ENCODE measurements around the gene SNX11. TPM values are rescaled to one million over a fixed set of nuclear protein-coding genes. Genes with fewer than 3 reads are reported as not detected.

The SNX11 gene
- total RNA-seq, 4 donors from 2014 or later = 0.77 to 20.6 (median 14.8) TPM

- Histone ChIP-seq H3K4me3 (no peak overlapping the region), H3K27ac (no peak overlapping the region), H3K4me1 (no peaks in the 10 kb centered on the region), H3K27me3 (no peaks in the 10 kb centered on the region), H3K9me3 (no peaks in the 10 kb centered on the region), H3K36me3 (no peaks in the 10 kb centered on the region)
- DNase-seq = no peak
- TF ChIP-seq, protein P1, sequence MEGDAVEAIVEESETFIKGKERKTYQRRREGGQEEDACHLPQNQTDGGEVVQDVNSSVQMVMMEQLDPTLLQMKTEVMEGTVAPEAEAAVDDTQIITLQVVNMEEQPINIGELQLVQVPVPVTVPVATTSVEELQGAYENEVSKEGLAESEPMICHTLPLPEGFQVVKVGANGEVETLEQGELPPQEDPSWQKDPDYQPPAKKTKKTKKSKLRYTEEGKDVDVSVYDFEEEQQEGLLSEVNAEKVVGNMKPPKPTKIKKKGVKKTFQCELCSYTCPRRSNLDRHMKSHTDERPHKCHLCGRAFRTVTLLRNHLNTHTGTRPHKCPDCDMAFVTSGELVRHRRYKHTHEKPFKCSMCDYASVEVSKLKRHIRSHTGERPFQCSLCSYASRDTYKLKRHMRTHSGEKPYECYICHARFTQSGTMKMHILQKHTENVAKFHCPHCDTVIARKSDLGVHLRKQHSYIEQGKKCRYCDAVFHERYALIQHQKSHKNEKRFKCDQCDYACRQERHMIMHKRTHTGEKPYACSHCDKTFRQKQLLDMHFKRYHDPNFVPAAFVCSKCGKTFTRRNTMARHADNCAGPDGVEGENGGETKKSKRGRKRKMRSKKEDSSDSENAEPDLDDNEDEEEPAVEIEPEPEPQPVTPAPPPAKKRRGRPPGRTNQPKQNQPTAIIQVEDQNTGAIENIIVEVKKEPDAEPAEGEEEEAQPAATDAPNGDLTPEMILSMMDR (IDR thresholded peaks at IDR 0.05) = no peak
- no peak for TF ChIP-seq POLR2A (IDR thresholded peaks at IDR 0.05)
- intact Hi-C loops (cut with DNase I; ENCODE audit: low total_unique reads) = no loop called here
Measured at GRCh38 chr17:48121923-48122664, 14.5 kb downstream of the SNX11 start.

GRCh38 chr17:48122665-48123045 lies 15.1 kb downstream of the SNX11 start:
- TF ChIP-seq, protein P1 (IDR thresholded peaks at IDR 0.05) = no peak
- TF ChIP-seq POLR2A (IDR thresholded peaks at IDR 0.05) = no peak
- H3K4me1 ChIP-seq = no peaks in the 10 kb centered on the region
- DNase-seq = no peak
- H3K36me3 ChIP-seq = no peaks in the 10 kb centered on the region
- H3K9me3 ChIP-seq = no peaks in the 10 kb centered on the region
- no peaks in the 10 kb centered on the region for H3K27me3 ChIP-seq
- intact Hi-C loops (cut with DNase I; ENCODE audit: low total_unique reads) = no loop called here
- H3K4me3 ChIP-seq = no peak overlapping the region
- no peak overlapping the region for H3K27ac ChIP-seq

DNA sequence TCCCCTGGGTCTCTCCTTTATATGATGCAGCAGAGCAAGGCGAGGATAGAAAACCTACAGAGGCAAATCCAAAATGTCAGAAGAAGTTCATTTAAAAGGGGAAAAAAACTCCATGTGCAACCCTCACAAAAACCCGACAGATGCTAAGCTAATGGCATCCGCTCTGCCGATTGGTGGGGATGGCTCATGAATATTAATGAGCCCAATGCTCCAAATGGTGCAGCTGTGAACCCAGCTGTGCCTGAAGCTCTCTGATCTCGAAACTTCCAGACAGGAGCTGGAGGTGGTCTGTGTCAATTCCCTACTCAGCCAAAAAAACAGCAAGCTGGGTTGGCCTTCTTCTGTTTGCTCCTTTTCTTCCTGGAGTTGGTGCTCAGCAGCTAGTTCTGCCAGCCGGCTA lies 15.5 kb downstream of the SNX11 start:
- no peaks in the 10 kb centered on the region for H3K9me3 ChIP-seq
- H3K36me3 ChIP-seq = no peaks in the 10 kb centered on the region
- DNase-seq = no peak
- intact Hi-C loops (cut with DNase I; ENCODE audit: low total_unique reads) = no loop called here
- TF ChIP-seq POLR2A (IDR thresholded peaks at IDR 0.05) = no peak
- TF ChIP-seq, protein P1 (IDR thresholded peaks at IDR 0.05) = no peak
- H3K4me3 ChIP-seq = no peak overlapping the region
- no peak overlapping the region for H3K27ac ChIP-seq
- H3K27me3 ChIP-seq = no peaks in the 10 kb centered on the region
- no peaks in the 10 kb centered on the region for H3K4me1 ChIP-seq

- H3K36me3 ChIP-seq = no peaks in the 10 kb centered on the region
- no peak for DNase-seq
- intact Hi-C loops (cut with DNase I; ENCODE audit: low total_unique reads) = no loop called here
Measured at GRCh38 chr17:48123776-48124388, 16.3 kb downstream of the SNX11 start.

More at GRCh38 chr17:48123776-48124388, 16.3 kb downstream of the SNX11 start:
- Histone ChIP-seq H3K4me1 (no peaks in the 10 kb centered on the region), H3K9me3 (no peaks in the 10 kb centered on the region), H3K27me3 (no peaks in the 10 kb centered on the region), H3K4me3 (no peak overlapping the region), H3K27ac (no peak overlapping the region)
- TF ChIP-seq POLR2A (IDR thresholded peaks at IDR 0.05) = no peak
- TF ChIP-seq, protein P1 (IDR thresholded peaks at IDR 0.05) = no peak
